Stimulated activated CD4-positive, alpha-beta T cell treated with anti-CD3 and anti-CD28 coated beads, Interleukin-4, amount 100 ng/mL, for 24 hours (primary cell): ENCODE measurements around the gene CBX3.
A peak's percentile ranks its signal among the peaks of the same experiment; 100 is the strongest.
"Not testable (repeated sequence)": the region's sequence is repeated elsewhere in the genome, so short reads cannot be mapped to it uniquely, and the experiment has no call there.

Source experiments
- DNase-seq: peaks from one replicate; pipeline ENCODE4 v3.0.0-alpha.2; 2020

CBX3 gene

DNA sequence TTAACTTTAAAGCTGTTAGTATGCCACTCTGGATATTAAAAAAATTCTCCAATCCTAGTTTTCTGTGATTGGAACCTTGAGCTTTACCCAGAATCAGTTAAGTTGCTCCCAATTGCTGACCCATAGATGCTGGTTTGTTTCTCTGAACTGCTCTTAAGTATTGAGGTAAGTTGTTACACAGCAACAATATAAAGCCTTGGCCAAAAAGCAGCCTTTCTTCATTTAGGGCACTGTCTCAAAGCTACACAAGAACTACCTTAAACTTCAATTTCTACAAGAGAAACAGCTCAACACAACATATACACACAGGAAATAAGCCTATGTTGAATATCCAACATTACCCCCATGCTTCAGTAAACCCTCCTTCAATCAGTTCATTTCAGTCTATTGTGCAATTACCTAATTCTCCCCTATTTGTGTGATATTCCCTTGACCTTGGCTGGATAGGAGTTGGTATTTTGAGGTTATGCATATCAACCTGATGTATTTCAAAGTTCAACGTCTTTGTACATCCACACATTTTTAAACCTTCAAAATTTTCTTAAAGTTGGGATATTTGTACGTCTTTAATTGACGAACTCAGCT, 12.5 kb upstream of the CBX3 start:
- no peak for DNase-seq

DNA sequence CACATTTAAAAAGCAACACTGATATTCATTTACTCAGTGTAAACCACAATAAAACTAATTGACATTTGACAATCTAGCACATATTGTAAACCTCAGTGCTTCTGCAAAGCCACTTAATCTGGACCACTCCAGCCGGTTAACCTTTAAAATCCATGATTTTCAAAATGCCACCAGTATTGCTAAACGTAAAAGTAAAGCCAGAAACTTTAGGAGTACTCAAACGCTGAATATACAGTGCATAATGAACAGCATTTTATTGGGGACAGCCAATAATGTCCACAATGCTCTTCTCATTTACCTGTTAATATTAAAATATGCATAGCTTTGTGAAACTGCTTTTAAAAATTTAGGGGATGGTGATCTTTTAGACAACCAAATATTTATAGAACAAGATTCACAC, 11.8 kb upstream of the CBX3 start:
- DNase-seq: no peak

DNA sequence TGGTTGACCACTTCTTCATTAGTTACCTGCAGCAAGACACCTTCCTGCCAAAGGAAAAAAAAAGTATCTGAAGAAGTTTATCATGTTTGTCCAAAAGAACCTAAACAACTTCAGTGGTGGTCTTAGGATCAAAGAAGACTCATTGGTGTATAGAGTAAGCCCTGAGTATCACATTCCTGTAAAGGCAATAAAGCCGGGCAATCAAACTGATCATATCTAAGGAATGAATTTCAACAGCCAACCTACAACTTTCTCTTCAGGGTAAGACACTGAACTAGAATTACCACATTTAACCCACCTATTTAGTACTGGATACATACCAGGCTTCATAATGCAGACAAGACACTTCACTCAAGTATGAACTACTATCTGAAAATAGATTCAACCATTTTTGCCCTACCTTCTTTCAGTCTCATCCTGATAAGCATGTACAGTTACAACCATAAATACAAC, 11.1 kb upstream of the CBX3 start:
- no peak for DNase-seq

DNA sequence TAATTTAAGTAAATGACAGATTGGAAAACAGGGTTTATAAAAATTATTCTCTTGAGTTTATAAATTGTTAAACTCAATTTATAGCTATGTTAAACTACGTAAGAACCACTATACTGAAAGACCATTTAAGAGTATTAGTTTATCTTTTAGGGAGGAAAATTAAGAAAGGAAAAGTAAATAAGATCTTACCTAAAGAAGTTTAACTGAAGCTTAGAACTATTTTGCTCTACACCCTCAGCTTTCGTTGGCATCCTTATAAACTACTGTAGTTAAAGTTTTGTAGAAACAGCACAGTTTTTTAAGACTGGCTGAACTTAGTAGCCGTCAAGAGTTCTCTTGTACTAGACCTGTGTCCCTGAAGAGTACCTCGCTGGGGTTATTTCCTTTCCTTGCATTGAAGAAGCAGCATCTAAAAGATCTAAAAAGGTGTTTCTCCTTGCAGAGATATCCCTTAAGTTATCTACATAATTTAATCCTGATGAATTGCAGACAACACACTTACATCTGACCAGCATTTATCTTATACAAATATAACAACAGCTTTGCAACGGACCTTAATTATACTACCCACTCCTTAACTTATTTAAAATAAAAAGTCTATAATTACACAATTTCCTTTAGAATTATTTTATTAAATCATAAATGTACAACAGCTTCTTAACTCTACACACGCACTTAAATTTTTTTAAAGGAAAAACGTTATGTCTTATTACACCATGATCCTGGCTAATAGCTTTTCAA, 10.1 kb upstream of the CBX3 start:
- DNase-seq: no peak

DNA sequence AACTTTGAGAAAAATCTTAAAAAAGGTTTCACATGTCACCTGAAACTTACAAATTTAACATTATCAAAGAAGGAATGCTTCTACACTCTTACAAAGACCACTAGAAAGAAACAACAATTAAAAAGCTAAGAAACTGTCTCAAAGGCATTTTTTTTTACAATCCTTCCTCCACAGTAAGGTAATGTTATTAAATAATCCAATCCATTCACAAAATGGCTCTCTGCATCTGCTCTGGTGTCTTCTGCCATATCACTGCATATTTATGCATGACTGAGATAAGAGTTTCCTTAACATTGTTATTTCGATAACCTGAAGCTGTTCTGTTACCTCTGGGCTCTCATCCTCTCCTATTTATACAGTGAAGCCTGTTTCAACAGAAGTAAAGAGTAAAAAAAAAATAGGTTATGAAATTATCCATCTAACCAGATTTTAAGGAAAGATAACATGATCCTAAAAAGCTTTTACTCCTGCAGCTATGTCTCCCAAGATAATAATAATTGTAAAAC, 9.5 kb upstream of the CBX3 start:
- DNase-seq: no peak

DNA sequence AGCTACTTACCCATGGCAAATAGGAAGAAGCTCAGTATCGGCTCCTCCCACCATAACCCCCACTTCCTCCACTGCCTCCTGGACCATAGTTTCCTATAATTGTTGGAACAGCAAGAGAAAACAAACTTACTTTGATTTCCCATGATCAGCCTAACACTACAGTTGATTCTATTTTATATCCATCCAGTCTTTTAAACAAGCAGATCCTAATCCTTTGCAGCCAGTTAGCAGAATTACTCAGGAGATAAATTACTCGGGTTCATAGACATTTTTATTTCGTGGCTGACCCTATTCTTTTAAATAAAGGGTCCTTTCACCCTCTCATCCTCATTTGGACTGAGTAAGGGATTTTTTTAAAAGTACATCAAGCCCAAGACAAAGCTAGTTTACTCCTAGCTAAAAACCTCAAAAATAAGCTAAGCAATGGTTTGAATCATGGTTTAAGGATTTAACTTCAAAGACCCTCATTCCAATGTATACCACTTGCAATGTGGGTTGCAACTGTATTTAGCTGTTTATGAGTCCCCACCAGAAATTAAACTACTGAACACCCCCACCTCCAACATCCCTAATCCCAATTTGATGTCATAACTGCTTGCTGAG, 9.0 kb upstream of the CBX3 start:
- DNase-seq: no peak

DNA sequence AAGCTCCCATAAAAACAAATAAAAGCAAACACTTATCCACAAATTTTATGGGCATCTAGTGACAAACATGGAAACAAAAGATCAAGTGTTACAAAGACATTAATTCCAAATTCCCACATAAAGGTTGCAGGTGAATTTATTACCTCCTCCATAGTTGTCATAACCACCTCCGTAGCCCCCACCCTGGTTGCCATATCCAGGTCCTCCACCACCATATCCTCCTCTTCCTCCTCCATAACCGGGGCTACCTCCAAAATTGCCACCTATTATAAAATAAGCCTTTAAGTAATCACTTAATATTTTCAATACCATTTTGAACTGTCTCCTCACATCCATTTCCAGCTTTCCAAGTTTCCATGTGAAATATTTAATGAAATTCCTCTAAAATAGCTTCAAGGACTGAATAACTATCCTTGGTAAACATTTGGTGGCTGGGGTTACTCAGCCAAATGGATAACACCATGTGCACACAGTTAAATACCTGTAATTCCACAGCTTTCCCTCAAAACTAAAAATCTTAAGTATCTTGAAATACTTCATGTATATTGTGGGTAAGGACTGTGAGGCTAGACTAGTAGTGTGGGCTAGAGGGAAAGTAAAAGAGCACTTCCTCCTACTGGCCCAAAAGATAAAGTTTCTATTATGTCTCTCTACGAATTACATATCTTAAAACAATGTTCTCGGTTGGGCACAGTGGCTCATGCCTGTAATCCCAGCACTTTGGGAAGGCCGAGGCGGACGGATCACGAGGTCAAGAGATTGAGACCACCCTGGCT, 7.9 kb upstream of the CBX3 start:
- DNase-seq: no peak

DNA sequence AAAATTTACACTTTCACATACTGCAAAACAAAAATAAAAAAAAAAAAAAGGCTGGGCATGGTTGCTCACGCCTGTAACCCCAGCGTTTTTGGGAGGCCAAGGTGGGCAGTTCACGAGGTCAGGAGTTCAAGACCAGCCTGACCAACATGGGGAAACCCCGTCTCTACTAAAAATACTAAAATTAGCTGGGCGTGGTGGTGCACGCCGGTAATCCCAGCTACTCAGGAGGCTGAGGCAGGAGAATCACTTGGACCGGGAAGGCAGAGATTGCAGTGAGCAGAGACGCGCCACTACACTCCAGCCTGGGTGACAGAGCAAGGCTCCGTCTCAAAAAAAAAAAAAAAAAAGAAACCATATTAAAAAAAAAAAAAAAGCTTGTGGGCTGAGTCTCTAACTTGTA, 6.8 kb upstream of the CBX3 start:
- DNase-seq: not testable (repeated sequence)

DNA sequence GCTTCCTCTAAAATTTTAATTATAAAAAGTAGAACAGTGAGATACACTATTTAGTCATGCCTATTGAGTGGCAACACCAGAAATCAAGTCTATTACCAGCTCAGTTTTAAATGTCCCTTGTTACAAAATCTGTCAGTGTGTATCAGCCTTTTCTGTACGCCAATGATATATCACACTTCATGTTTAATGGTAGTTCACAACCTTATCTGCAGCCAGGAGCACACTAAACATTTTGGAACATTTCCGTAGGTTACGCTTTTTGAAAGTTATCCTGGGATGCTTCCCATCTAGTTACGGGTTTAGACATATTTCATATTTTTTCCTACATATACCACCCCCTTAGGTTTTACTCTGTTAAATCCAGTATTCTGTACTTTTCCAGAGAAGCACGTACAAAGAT, 6.4 kb upstream of the CBX3 start:
- DNase-seq: no peak

DNA sequence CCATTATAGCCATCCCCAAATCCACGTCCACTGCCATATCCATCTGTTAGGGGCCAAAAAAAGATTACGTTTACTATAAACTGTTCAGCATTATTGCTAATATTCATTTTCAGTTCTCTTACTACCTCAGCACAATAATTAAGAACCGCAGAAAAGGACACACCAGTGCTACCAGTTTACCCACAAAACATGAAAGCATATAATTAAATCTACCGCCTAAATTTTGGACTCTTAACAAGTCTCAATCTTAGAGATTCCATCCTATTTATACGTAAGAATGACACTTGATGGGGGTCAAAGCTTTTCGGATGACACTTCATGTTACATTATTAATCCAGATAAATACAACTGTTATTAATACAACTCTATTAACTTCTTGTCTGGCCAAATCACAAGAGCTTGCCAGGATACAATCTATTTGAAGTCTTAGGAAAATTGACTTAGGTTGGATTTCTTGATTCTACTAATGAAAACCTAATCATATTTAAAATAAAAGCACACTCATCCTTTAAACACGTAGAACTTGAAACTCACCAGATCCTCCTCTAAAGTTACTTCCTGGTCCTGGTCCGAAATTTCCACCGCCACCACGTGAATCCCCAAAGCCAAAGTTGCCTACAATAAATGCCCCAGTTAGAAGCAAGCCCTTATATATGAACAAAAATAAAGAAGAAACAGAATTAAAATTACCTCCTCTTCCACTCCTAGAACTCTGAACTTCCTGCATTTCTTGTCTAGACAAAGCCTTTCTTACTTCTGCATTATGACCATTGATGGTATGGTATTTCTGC, 5.5 kb upstream of the CBX3 start:
- DNase-seq: no peak

DNA sequence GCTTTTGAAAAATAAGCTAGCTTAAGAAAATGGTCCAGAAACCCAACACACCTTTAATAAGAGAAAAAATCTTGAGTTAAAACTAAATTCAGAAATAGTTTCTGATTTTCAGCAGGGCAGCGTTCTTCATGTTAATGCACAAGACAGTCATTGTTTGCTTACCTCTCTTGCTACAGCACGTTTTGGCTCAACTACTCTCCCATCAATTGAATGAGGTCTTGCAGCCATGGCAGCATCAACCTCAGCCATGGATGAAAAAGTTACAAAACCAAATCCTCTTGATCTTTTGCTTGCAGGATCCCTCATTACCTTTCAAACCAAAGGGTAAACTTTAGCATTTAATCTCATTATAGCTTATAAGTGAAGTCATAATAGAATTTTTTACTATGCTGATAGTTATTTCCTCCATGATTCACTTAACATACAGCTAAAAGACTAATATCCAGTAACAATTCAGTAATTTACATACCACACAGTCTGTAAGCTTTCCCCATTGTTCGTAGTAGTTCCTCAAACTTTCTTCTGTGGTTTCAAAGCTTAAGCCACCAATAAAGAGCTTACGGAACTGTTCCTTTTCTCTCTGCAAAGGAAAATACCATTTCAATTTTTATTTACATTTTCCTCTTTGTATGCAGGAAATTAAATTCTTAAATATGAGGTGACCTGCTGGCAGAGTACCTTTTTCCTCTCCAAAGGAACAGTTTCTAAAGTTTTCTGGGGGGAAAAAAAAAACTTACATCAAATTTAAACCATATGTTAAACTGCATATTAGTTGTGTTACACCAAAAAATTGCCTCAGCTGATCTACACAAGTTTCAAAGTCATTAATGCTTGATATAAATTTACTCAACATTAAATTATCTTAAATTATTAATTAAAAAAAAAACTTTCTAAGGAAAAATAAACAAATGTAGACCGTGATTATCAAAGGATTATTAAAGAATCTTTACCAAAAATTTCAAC, 4.1 kb upstream of the CBX3 start:
- DNase-seq: no peak

DNA sequence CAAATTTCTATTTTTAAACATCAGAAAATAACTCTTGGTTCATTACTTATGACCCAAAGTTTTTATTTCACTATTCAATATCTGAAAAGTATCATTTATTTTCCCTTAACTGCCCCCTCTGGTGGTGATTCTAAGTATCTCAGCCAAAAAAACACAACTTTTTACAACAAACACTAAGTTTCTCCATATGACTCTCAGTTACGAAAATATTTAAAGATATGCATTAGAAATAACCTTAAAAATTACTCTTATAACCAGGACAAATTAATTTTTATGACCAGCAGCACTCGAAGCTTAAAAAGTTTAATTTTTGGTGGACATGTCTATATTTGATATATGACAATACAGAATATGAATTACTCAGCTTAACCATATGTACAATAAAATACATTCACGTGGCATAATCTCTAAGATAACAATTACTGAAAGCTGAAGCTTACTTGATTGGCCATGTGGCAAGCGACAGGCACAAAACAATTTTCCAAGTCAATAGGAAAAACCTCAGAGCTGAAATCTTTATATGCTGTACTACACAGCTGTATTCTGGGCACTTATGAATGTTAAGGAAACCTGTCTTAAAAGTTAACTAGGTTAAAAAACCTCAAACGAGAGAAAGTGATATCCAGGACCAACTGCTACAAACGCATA, 3.3 kb upstream of the CBX3 start:
- no peak for DNase-seq

DNA sequence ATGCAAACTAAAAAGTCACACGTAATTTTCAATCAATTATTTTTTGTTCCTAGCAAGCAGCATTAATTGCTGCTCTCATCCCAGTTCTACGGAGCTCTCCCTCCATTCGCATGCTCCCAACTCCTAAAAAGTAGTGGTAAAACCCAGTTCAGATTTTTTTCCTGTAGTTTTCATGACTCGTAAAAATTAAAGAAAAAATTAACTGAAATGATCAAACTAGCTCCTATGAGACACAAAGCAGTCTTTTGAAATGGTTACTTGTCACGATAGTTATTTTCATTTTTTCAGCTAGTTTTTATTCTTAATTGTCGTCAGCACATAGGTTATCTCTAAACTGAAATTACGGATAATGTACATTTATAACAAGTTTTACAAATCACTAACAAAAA, 2.8 kb upstream of the CBX3 start:
- no peak for DNase-seq

DNA sequence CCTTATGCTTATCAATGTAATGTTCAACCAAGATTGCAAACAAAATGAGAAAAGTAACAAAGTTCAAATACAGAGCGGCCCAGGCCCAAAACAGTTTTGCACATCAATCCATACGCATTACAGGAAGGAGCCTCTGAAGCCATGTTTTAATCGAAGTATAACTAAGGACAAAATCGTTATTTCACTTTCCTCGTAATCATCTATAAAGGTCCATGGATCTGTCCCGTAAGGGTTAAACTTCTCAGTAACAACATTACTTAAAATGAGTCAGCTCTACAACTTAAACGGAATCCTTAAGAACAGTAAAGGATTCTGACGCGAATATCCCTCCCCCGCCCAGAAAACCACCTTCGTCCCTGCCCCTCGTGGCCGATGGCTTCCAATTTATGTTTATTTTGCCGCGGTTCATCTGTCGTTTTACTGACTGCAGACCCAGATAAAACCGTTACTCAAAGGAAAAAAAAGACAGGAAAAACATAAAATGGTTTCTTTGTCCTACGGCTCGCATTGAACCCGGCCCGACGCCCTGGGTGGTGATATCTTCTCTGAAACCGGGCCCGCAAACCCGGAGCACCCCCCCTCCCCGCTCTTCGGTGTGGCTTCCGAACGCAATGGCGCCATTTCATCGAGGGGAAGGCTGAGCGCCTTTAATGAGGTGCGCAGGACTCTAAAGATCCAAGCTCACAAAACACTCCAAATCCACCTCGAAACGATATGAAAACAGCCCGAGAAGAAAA, 2.1 kb upstream of the CBX3 start:
- DNase-seq: peak; percentile 72

DNA sequence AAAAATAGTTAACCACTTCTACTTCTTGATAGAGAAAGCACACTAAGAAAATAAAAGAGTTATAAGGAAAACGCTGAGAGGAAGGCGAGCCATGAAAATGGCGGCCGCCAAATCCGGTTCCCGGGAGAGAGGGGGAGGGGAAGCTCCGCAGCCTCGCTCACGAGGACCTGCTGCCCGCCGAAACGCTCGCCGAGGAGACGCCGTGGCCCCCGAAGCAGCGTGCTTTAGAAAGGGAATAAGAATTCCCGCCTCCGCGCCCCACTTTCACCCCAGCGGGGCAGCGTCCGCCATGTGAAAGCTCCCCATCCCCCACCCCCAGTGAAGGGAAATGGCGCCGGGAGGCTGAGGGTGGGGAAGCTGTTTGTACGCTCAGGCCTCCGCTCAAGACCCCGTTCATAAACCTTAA, 1.5 kb upstream of the CBX3 start:
- DNase-seq: peak; percentile 83

DNA sequence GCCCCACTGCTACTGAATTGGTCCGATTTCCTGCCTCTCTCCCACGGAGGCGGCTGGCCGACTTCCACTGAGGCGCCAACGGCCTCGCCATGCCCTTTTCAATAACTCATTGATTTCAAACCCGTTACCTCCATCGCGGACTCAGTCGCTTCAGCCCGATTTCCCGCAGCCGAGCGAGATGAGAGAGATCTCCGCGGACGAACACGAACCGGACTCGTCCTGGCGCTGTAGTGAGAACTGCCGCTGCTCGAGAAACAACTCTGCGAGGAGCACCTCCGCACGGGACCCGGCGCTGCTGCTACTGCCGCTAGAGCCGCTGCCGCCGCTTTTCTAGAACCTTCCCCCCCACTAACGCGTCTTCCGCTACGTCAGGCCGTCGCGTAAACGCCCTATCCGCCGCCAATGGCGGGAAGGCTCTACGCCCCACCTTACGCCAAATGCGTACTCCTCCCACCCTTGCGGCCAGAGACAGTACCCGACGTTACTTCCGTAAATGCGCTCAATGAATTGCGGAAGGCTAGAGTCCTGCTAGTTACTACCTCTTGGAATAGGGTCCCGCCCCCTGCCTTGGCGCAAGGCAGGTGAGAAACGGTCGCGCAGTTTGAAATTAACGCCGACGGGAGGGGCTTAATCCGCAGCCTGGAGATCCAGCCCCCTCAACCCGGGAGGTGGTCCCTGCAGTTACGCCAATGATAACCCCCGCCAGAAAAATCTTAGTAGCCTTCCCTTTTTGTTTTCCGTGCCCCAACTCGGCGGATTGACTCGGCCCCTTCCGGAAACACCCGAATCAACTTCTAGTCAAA, 900 bp upstream of the CBX3 start, which contains the start of gene HNRNPA2B1:
HNRNPA2B1 (minus strand) TSS at position 303 of the 803 bp plus-strand sequence; CDS start at position 134, 169 bp downstream.
- DNase-seq: peak; percentile 98

DNA sequence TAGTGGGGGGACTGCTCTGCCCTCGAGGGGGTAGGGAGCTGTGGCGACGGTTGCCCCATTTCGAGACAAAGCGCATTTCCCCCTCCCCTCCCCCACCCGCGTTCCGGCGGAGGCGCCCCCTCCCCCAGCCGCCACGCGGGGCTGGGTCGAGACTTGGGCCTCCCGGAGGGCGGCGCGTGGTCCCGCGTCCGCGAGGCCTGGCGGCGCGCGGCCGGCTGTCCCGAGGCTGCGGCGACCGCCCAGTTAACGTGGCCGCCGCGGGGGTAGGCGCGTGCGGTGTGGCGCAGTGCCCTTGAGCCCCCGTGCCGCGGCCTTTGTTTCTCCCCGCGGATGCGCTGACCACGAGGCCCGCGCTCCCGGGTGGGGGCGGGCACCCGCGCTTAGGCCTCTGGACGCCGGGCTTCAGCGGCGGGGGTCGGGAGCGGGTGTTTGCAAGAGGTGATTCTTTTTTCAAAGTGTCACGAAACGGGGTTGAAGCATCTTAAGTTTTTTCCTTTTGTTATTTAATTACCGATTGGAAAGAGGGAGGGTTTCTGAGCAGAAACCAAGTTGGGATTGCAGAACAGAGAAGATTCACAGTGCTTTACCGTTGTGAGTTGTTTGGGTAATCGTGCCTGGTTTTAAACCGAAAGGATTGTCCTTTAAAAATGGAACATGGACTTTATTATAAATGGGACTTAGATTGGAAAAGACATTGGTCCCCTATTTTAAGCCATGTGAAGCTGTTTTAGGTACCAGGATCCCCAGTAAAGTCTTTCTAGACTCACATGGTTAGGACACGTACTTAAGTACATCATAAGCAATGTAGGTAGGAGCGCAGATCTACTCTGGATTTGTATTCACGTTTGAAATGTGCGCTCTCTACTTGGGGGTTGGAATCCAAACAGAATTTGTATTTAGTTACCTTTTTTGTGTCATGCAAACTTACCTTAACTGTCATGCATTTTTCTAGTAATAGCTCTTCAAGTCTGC, 760 bp downstream of the CBX3 start:
- DNase-seq: peak; percentile 65

DNA sequence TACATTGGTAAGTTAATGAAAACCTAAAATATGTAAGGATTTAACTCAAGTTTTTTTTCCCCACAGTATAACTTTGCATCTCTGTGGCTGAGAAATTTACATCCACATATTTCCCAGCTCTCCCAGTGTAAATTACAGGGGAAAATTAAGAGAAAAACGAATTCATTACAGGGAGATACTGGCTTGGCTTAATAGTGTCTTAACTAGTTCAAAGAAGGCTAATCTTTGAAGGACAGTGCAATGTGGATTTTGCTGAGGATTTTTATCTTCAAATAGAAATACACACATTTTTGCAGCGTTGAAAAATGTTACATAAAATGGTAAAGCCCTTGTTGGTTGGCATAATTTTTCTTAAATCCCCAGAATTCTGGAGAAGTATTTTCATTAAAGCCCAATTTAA, 1.5 kb downstream of the CBX3 start:
- no peak for DNase-seq
